ENCODE results near the gene DGCR8.
A peak's percentile ranks its signal among the peaks of the same experiment; 100 is the strongest.

Gene DGCR8

GRCh38 chr22:20156042-20156389 lies 76.0 kb downstream of the DGCR8 start:
- no peak for ATAC-seq (ENCODE audit: insufficient read depth, low read depth)
- Histone ChIP-seq H3K4me1 (ENCODE audit: insufficient read depth, low read length) (peaks cover 10% of the 10 kb centered on the region), H3K27me3 (ENCODE audit: insufficient read depth, low read length, poor library complexity) (no peaks in the 10 kb centered on the region), H3K9me3 (ENCODE audit: insufficient read depth, low read length, severe bottlenecking) (no peaks in the 10 kb centered on the region), H2AFZ (ENCODE audit: low read depth, low read length) (no peak overlapping the region), H3K79me2 (ENCODE audit: insufficient read depth, low read length) (no peaks in the 10 kb centered on the region), H4K20me1 (ENCODE audit: insufficient read depth, low read length) (peaks cover 5% of the 10 kb centered on the region; the same call in 1 of the 2 replicates), H3K4me2 (ENCODE audit: insufficient read depth, low read length) (no peak overlapping the region), H3K36me3 (ENCODE audit: insufficient read depth, low read length) (no peaks in the 10 kb centered on the region), H3K27ac (ENCODE audit: low read length) (no peak overlapping the region), H3K9ac (ENCODE audit: low read depth, low read length) (no peak overlapping the region), H3K4me3 (ENCODE audit: low read depth in 1 of 2, low read length in 2 of 2) (no peak overlapping the region)
- no peak for DNase-seq
- TF ChIP-seq EZH2 (IDR thresholded peaks at IDR 0.05; ENCODE audit: borderline replicate concordance, low read depth, low read length, severe bottlenecking) (no peak), CTCF (IDR thresholded peaks at IDR 0.05; ENCODE audit: borderline replicate concordance, extremely low read depth, low read length, poor library complexity, severe bottlenecking) (no peak)

DNA sequence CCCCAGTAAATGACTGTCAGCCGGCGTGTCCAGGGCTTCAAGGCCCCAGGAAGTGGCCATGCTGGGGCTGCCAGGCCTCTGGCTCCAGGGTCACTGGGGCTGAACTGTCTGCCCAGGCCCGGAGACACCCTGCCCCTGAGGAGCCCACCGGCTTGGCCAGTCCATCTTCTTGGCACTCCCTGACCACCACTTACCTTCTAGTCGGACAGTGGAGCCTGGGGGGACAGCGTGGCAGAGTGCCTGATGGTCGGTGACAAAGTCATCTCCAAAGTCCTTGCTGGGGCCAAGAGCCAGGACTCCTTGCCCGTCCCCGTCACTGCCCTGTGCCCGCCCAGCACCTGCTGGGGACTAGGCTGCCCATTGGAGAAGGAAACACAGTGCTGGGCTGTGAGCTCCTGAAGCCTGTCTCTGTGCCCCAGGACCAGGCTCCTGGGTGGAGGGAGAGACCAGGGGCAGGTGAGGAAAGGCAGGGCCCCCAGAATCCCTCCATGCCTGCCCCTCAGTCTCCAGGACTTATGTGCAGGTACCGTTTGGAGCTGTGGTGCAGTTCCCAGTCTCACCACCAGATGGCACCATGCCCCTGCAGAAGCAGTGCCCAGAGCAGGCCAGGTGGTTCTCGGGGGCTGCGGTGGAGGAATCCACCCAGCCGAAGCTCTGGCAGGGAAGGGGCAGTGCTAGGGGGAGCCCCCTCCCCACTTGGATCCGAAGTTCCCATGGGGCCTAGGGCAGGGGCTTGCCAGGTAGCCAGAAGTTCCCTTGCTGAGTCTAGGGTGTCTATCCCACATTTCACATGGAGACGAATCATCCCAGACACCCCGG lies 76.8 kb downstream of the DGCR8 start:
- DNase-seq (peak; percentile 87), ATAC-seq (ENCODE audit: insufficient read depth, low read depth) (peak; percentile 90)
- H3K36me3 ChIP-seq (ENCODE audit: insufficient read depth, low read length): no peaks in the 10 kb centered on the region
- H3K79me2 ChIP-seq (ENCODE audit: insufficient read depth, low read length): no peaks in the 10 kb centered on the region
- no peak overlapping the region for H2AFZ ChIP-seq (ENCODE audit: low read depth, low read length)
- no peaks in the 10 kb centered on the region for H3K27me3 ChIP-seq (ENCODE audit: insufficient read depth, low read length, poor library complexity)
- TF ChIP-seq CTCF (IDR thresholded peaks at IDR 0.05; ENCODE audit: borderline replicate concordance, extremely low read depth, low read length, poor library complexity, severe bottlenecking) (peak; percentile 99), EZH2 (IDR thresholded peaks at IDR 0.05; ENCODE audit: borderline replicate concordance, low read depth, low read length, severe bottlenecking) (no peak)
- no peak overlapping the region for H3K4me2 ChIP-seq (ENCODE audit: insufficient read depth, low read length)
- H3K9me3 ChIP-seq (ENCODE audit: insufficient read depth, low read length, severe bottlenecking): no peaks in the 10 kb centered on the region
- H3K4me3 ChIP-seq (ENCODE audit: low read depth in 1 of 2, low read length in 2 of 2): no peak overlapping the region
- H3K4me1 ChIP-seq (ENCODE audit: insufficient read depth, low read length): peaks cover 10% of the 10 kb centered on the region
- no peak overlapping the region for H3K27ac ChIP-seq (ENCODE audit: low read length)
- H4K20me1 ChIP-seq (ENCODE audit: insufficient read depth, low read length): peaks cover 5% of the 10 kb centered on the region; the same call in 1 of the 2 replicates
- H3K9ac ChIP-seq (ENCODE audit: low read depth, low read length): no peak overlapping the region

DNA sequence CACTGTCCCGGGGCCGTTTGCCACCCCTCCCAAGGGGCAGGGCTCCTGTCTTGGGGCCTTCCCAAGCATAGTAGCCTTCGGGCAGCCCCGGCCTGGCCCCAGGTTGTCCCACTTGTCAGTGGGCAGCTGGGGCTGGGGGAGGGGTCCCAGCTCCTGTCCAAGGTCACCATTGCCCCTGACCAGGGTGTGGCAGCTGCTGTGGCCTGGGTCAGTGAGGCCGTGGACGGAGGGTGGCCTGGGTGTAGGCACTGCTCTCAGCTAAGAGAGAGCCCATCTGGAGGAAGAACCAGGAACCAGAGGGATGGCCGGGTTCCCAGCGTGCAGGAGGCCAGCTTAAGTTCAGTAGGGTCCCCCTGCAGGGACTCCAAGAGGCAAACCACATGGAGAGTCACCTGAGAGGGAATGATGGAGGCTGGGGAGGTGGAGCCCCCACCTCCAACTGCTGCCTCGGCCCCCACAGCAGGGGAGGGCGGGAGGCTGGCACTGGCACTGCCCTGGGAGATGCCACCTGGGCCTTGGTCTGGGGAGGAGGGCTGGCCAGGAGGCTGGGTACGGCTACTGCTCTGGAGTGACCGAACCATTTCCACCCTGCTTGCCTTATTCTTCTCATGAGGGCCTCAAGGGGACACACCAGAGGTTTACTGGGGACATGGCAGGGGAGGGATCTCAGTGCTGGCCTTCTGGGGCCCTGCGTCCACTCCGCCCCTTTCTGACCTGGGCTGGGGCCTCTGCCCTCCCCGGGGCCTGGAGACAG lies 77.6 kb downstream of the DGCR8 start:
- DNase-seq: no peak
- Histone ChIP-seq H3K27me3 (ENCODE audit: insufficient read depth, low read length, poor library complexity) (no peaks in the 10 kb centered on the region), H3K9me3 (ENCODE audit: insufficient read depth, low read length, severe bottlenecking) (no peaks in the 10 kb centered on the region), H3K4me2 (ENCODE audit: insufficient read depth, low read length) (no peak overlapping the region), H2AFZ (ENCODE audit: low read depth, low read length) (no peak overlapping the region), H3K4me3 (ENCODE audit: low read depth in 1 of 2, low read length in 2 of 2) (no peak overlapping the region), H3K79me2 (ENCODE audit: insufficient read depth, low read length) (no peaks in the 10 kb centered on the region), H3K27ac (ENCODE audit: low read length) (no peak overlapping the region), H4K20me1 (ENCODE audit: insufficient read depth, low read length) (peaks cover 5% of the 10 kb centered on the region; the same call in 1 of the 2 replicates), H3K36me3 (ENCODE audit: insufficient read depth, low read length) (no peaks in the 10 kb centered on the region), H3K4me1 (ENCODE audit: insufficient read depth, low read length) (peaks cover 10% of the 10 kb centered on the region), H3K9ac (ENCODE audit: low read depth, low read length) (no peak overlapping the region)
- TF ChIP-seq CTCF (IDR thresholded peaks at IDR 0.05; ENCODE audit: borderline replicate concordance, extremely low read depth, low read length, poor library complexity, severe bottlenecking) (no peak), EZH2 (IDR thresholded peaks at IDR 0.05; ENCODE audit: borderline replicate concordance, low read depth, low read length, severe bottlenecking) (no peak)
- no peak for ATAC-seq (ENCODE audit: insufficient read depth, low read depth)
